Liver (tissue), 3 donors: ENCODE results near the gene IQSEC2.

ENCODE experiments used
- ATF3 ChIP-seq: IDR thresholded peaks from 2 replicates; pipeline ENCODE4 v1.6.1; 2016; ENCODE audit warnings: antibody characterized with exemption
- FOXA1 ChIP-seq: IDR thresholded peaks from 2 replicates; pipeline ENCODE4 v1.6.1; 2016; ENCODE audit warnings: antibody characterized with exemption
- FOXA2 ChIP-seq: IDR thresholded peaks from 2 replicates; pipeline ENCODE4 v1.6.1; 2016; ENCODE audit warnings: antibody characterized with exemption
- GABPA ChIP-seq, 2 donors: IDR thresholded peaks in 1 of 2; conservative IDR thresholded peaks in 1 of 2; 2 replicates each; pipeline ENCODE4 v1.6.1; 2016; ENCODE audit warnings: antibody characterized with exemption in 2 of 2, mild to moderate bottlenecking in 1 of 2, moderate library complexity in 1 of 2
- JUND ChIP-seq, 2 donors: IDR thresholded peaks; 2 replicates each; pipeline ENCODE4 v1.6.1; 2016; ENCODE audit warnings: antibody characterized with exemption in 2 of 2
- RAD21 ChIP-seq, 2 donors: IDR thresholded peaks; 2 replicates each; pipeline ENCODE4 v1.6.1; 2016; ENCODE audit warnings: antibody characterized with exemption in 2 of 2, mild to moderate bottlenecking in 2 of 2
- REST ChIP-seq: IDR thresholded peaks from 2 replicates; pipeline ENCODE4 v1.6.1; 2016; ENCODE audit warnings: antibody characterized with exemption, mild to moderate bottlenecking
- RXRA ChIP-seq, 2 donors: IDR thresholded peaks; 2 replicates each; pipeline ENCODE4 v1.6.1; 2017 to 2018; ENCODE audit warnings: antibody characterized with exemption in 2 of 2, mild to moderate bottlenecking in 1 of 2
- TAF1 ChIP-seq: conservative IDR thresholded peaks from 2 replicates; pipeline ENCODE4 v1.6.1; 2016; ENCODE audit warnings: antibody characterized with exemption, mild to moderate bottlenecking
- YY1 ChIP-seq: IDR thresholded peaks from 2 replicates; pipeline ENCODE4 v1.6.1; 2016; ENCODE audit warnings: antibody characterized with exemption, mild to moderate bottlenecking
- TF ChIP-seq, protein P1 (sequence below): fragments of 150-350 bp; IDR thresholded peaks from 2 replicates; pipeline ENCODE4 v1.5.1; 2017; ENCODE audit warnings: improper control_type of control experiment, low read depth, low read length; ENCODE audit not compliant: missing input control
- TF ChIP-seq, protein P2 (sequence below): IDR thresholded peaks from 2 replicates; pipeline ENCODE4 v1.6.1; 2016; ENCODE audit warnings: antibody characterized with exemption
- donor health status: healthy.
- donor health status: healthy.

GRCh38 chrX:53280331-53281320 is 758 bp downstream of the IQSEC2 start:
- TF ChIP-seq, protein P1, sequence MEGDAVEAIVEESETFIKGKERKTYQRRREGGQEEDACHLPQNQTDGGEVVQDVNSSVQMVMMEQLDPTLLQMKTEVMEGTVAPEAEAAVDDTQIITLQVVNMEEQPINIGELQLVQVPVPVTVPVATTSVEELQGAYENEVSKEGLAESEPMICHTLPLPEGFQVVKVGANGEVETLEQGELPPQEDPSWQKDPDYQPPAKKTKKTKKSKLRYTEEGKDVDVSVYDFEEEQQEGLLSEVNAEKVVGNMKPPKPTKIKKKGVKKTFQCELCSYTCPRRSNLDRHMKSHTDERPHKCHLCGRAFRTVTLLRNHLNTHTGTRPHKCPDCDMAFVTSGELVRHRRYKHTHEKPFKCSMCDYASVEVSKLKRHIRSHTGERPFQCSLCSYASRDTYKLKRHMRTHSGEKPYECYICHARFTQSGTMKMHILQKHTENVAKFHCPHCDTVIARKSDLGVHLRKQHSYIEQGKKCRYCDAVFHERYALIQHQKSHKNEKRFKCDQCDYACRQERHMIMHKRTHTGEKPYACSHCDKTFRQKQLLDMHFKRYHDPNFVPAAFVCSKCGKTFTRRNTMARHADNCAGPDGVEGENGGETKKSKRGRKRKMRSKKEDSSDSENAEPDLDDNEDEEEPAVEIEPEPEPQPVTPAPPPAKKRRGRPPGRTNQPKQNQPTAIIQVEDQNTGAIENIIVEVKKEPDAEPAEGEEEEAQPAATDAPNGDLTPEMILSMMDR, result no peak
- TF ChIP-seq YY1, result no peak
- TF ChIP-seq, protein P2, sequence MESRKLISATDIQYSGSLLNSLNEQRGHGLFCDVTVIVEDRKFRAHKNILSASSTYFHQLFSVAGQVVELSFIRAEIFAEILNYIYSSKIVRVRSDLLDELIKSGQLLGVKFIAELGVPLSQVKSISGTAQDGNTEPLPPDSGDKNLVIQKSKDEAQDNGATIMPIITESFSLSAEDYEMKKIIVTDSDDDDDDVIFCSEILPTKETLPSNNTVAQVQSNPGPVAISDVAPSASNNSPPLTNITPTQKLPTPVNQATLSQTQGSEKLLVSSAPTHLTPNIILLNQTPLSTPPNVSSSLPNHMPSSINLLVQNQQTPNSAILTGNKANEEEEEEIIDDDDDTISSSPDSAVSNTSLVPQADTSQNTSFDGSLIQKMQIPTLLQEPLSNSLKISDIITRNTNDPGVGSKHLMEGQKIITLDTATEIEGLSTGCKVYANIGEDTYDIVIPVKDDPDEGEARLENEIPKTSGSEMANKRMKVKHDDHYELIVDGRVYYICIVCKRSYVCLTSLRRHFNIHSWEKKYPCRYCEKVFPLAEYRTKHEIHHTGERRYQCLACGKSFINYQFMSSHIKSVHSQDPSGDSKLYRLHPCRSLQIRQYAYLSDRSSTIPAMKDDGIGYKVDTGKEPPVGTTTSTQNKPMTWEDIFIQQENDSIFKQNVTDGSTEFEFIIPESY, result no peak
- no peak for TF ChIP-seq RAD21 (IDR thresholded peaks at IDR 0.05)
- no peak for TF ChIP-seq ATF3
- no peak for TF ChIP-seq TAF1
- TF ChIP-seq REST, result no peak
- no peak for TF ChIP-seq FOXA1
- TF ChIP-seq JUND (IDR thresholded peaks at IDR 0.05), result no peak
- TF ChIP-seq RXRA (IDR thresholded peaks at IDR 0.05), result no peak
- TF ChIP-seq GABPA (IDR thresholded peaks at IDR 0.05 in 1 of 2, conservative IDR thresholded peaks at IDR 0.05 in 1 of 2), result no peak
- no peak for TF ChIP-seq FOXA2
